Fibroblast of skin of abdomen (primary cell): ENCODE results near the gene CCNA2.

Experiments
- DNase-seq: peaks from one replicate; pipeline ENCODE4 v3.0.0-alpha.2; 2013

CCNA2 gene

GRCh38 chr4:121773883-121774282 is 49.8 kb downstream of the CCNA2 start:
- DNase-seq, result no peak

- DNase-seq, result no peak
These were observed 51.8 kb downstream of the CCNA2 start for GRCh38 chr4:121771869-121772268.

- no peak for DNase-seq
These were observed 54.3 kb downstream of the CCNA2 start for GRCh38 chr4:121769341-121769740.

GRCh38 chr4:121767166-121767565 is 56.5 kb downstream of the CCNA2 start:
- DNase-seq, result no peak
